HG02678 (cell line): ENCODE data around the gene SEL1L.
"Not testable (repeated sequence)": the region's sequence is repeated elsewhere in the genome, so short reads cannot be mapped to it uniquely, and the experiment has no call there.

Experiments used
- ATAC-seq: cut with Tn5 transposase; IDR thresholded peaks from one replicate; pipeline ENCODE4 v1.9.1; 2021; ENCODE audit warnings: mild to moderate bottlenecking, moderate library complexity; ENCODE audit not compliant: unreplicated experiment

The SEL1L gene

DNA sequence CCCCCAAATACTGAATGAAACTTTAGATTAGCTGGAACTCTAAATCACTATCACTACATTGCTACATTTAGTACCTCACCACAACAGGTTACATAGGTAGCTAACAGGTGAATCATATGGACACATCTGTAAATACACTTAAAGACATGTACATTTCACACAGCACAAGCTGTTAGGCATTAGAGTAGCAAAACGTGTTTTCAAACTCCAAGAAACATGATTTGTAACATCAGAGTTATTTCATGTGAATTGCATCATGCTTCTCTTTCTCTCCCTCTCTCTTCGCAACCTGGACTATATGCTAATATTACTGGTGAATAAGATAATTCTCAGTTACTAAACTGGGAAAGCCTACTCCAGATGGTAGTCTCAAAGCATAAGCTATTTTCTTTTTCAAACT lies 4.3 kb downstream of the SEL1L start:
- no peak for ATAC-seq

GRCh38 chr14:81525129-81525528 lies 8.5 kb downstream of the SEL1L start:
- ATAC-seq, result no peak

DNA sequence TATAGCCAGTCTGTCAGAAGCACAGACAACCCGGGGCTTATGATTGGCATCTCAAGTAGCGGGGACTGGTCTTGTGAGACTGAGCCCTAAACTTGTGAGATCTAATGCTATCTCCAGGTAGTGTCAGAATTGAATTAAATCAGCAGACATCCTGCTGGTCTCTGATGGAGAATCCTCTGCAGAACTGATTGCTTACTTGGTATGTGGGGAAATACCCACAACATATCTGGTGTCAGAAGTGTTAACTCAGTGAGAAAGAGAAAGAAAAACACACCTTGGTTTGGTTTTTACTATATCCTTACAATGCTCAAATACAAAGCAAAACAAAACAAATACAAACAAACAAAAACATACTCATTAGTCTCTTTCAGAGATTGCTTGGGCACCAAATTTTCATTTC lies 10.0 kb downstream of the SEL1L start:
- no peak for ATAC-seq

- no peak for ATAC-seq
These were observed 10.6 kb downstream of the SEL1L start for GRCh38 chr14:81523016-81523415.

GRCh38 chr14:81521356-81521755 lies 12.3 kb downstream of the SEL1L start:
- no peak for ATAC-seq

DNA sequence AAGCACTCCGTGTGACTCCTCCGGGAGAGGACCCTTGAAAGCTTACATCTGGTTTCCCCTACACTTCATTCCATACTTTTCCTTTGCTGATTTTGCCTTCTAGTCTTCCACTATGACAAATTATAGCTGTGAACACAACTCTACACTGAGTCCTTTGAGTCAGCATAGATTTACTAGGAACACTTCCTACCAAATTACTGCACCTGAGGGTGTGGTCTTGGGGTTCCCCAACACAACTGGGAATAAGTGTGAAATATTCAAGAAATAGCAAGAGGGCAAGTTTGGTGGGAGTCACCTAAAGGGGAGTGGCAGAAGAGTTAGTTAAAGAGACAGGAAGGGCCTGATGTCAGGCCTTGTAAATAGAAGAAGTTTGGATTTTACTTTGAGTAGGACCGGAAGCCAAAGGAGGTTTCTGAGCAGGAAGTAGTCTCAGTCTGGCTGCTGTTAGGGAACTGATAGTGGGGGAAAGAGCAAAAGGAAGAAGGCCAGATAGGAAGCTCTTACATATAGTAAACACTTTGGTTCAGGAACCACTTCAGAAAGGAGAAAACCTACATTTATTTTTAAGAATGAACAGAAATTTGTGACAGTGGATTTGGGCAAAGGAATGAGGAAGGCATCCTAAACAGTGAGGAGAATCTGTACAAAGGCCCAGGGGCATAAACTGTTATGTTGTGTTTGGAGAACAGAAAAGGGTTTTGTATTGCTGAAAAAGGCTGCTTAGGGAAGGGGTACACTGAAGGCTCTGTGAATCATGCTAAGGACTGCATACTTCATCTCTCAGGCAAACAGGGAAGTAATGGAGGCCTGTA lies 14.2 kb downstream of the SEL1L start:
- ATAC-seq, result peak; percentile 80

DNA sequence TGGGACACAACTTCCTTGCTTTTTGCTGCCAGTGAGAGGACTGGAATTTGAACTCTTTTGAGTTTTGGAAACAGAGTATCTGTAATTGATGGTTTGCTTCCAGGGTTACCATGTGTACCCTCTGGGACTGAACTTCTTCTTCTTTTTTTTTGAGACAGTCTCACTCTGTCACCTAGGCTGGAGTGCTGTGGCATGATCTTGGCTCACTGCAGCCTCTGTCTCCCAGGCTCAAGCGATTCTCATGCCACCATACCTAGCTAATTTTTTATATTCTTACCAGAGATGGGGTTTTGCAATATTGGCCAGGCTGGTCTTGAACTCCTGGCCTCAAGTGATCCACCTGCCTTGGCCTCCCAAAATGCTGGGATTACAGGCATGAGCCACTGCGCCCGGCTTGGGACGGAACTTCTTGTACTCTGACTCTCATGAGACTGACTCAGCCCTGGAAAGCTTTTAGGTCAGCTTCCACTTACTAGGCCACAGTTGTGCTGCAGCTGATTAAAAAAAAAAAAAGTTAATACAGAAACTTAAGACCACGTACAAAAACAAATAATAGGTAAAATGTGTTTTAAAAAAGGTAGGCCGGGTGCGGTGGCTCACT lies 15.8 kb downstream of the SEL1L start:
- ATAC-seq, result no peak

DNA sequence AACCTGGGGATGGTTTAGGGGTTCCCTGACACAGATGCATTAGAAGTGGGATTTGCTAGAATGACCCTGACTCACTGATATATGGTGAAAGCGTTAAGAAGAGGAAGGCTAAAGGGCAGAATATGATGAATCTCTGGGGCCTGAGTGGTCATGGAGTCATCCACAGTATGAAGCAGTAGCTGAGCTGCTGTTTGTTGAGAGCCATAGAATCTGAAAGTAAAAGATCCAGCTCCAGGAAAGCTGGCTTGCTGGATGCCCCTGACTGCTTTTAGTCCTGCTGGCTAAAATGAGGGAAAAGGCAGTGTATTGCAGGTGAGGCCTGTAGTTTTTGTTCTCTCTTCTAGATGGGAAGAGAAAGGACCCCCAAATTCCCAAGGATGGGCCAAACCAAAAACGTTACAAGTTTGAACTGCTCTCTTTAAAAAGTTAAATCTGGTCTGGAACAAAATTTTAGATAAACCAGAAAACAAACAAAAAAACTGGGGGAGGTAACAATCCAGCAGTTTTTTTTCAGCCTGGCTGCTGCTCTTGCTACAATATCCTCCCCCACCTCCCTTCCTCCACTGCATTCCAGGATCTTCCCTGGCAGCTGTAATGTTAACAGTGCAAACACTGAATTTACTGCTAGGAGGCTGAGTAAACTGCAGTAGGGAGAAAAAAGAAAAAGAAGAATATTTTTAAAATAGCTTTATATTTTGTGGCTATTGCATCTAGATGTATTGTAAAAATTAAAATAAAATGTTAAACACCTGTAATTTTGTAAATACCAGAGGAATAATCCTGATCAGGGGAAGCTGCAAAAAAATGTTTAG lies 16.5 kb downstream of the SEL1L start:
- no peak for ATAC-seq

GRCh38 chr14:81515927-81516326 lies 17.7 kb downstream of the SEL1L start:
- not testable (repeated sequence) for ATAC-seq

DNA sequence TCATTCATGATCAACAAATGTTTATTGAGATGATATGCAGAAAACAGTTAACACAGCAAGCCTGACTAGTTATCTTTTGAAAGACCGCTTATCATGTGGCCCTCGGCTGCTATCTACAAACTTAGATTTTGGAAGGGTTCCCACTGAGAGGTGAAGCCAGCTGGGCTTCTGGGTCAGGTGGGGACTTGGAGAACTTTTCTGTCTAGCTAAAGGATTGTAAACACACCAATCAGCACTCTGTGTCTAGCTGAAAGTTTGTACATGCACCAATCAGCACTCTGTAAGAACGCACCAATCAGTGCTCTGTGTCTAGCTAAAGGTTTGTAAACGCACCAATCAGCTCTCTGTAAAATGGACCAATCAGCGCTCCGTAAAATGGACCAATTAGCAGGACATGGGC lies 20.8 kb downstream of the SEL1L start:
- ATAC-seq, result not testable (repeated sequence)

- no peak for ATAC-seq
These were observed 22.3 kb downstream of the SEL1L start for GRCh38 chr14:81511111-81511904.

- ATAC-seq, result no peak
These were observed 23.7 kb downstream of the SEL1L start for GRCh38 chr14:81509838-81510452.

- no peak for ATAC-seq
These were observed 24.3 kb downstream of the SEL1L start for GRCh38 chr14:81509321-81509720.

DNA sequence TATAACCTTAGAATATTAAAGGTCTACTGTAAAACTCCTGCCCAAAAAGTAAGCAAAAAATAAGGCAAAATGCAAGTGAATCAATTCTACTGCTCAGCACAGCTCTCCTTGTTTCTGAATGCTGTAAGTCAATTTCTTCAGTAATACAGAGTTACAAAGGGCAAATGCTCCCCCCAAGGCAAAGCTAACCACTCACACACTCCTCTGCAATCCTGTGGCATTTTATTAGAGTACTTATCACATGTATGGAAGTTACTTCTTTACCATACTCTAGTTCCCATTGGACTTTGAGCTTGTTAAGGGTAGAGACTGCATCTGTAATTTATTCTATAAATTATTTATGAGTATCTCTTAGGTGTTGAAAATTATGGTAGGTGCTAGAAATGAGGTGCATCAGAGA lies 27.2 kb downstream of the SEL1L start:
- no peak for ATAC-seq

DNA sequence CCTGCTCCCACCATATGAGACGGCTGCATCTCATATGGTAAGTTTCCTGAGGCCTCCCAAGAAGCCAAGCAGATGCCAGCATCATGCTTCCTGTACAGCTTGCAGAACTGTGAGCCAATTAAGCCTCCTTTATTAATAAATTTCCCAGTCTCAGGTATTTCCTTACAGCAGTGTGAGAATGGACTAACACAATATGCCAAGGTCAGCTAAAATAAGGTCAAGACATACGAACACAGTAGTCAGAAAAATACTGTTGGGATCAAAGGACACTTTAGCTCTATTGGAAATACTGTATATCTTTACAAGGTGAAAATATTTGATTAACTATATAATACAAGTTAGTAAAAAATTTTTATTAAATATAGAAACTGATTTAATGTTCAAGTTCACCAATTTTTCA lies 28.8 kb downstream of the SEL1L start:
- ATAC-seq, result no peak

DNA sequence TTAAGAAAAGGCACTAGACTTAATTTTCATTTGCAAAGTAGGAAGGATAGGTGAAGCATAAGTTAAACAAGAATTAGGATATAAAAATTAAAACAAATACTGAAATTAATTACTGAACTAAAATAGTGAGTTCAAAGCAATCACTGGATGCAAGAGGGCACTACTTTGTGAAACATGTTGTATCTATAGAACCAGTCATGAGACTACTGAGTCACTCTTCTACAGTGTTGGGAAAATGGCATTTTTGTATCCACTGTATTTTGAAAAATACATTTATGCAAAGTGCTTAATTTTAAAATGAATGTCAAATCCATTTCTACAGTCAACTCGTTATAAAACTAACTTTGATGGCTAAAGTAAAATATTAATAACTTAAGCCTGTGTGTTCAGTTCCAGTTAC lies 47.9 kb downstream of the SEL1L start:
- ATAC-seq, result peak; percentile 10

- ATAC-seq, result peak; percentile 97
These were observed 48.3 kb downstream of the SEL1L start for GRCh38 chr14:81485372-81485771.

DNA sequence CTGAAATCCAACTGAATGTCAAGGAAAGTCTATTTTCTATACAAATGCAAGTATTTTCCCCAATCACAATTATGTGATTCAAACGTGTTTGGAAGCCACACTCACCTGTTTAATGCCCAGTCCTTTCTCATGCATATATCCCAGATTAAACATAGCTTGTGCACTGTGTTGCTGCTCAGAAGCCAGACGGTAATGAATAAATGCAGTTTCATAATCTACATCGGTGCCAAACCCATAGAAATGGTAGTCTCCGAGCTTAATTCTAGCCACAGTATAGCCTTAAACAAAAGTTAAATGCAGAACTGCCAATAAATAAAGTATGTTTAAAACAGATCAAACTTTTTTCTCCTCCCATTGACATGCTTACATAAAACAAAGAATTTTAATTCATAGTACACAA lies 49.5 kb downstream of the SEL1L start:
- ATAC-seq, result no peak

DNA sequence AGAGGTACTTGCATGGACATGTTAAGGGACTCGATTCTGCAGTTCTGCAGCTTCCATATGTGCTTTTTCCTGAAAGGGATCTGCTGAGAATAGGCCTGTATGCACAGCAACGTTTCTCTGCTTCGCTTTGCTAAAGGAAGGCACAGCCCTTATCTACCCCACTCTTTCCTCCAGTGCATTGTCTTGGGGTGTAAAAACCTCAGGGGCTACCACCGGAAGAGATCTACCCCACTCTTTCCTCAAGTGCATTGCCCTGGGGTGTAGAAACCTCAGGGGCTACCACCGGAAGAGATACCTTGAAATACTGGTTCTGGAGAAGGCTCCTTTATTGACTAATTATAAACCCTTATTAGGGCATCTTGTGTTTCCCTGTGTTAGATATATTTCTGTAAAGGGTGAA lies 52.9 kb downstream of the SEL1L start:
- ATAC-seq, result no peak

- ATAC-seq, result no peak
These were observed 55.2 kb downstream of the SEL1L start for GRCh38 chr14:81478446-81478845.

- no peak for ATAC-seq
These were observed 56.8 kb downstream of the SEL1L start for GRCh38 chr14:81476816-81477215.
